CD1c-positive myeloid dendritic cell (primary cell): ENCODE data around the gene CEP19.
A peak's percentile ranks its signal among the peaks of the same experiment; 100 is the strongest.
"Not testable (repeated sequence)": the region's sequence is repeated elsewhere in the genome, so short reads cannot be mapped to it uniquely, and the experiment has no call there.

ENCODE experiments used
- DNase-seq: peaks from one replicate; pipeline ENCODE4 v3.0.0-alpha.2; 2016; ENCODE audit errors: extremely low spot score

Gene CEP19, protein sequence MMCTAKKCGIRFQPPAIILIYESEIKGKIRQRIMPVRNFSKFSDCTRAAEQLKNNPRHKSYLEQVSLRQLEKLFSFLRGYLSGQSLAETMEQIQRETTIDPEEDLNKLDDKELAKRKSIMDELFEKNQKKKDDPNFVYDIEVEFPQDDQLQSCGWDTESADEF

DNA sequence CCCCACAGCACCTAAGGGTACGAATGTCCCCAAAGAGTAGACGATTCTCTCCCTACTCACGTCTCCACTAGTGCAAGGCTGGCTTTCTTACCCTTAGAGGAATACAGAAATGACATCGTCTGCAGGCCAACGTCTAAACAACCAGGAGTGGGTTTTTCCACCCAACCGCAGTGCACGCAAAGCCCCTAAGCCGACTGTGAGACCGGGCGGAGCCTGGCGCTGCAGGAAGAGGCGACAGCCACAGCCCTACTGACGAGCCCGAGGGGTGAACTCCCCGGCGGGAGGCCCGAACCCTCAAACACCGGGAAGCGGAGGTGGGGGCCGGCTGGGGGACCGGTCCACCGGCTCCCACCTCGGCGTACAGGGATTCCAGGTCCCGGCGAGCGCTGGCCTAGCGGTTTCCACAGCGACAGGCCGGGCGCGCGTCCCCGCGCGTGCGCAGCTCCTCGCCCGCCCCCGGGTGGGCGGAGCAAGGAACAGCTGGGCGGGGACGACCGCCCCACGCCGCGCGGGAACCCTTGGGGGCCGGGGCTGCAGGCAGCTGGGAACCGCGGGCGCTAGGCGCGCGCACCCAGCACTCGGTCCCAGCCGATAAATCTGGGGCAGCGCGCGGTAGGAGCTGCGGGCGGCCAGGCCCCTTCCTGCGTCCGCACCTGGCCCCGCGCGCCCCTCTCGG, at the start of gene CEP19, which contains the start of gene PIGX:
TSS of gene CEP19 (minus strand) at position 413 of the 676 bp plus-strand sequence. CDS start 3,593 bp downstream, outside the sequence.
TSS of gene PIGX (plus strand) at position 540 of the 676 bp plus-strand sequence.
- DNase-seq = peak; percentile 95

DNA sequence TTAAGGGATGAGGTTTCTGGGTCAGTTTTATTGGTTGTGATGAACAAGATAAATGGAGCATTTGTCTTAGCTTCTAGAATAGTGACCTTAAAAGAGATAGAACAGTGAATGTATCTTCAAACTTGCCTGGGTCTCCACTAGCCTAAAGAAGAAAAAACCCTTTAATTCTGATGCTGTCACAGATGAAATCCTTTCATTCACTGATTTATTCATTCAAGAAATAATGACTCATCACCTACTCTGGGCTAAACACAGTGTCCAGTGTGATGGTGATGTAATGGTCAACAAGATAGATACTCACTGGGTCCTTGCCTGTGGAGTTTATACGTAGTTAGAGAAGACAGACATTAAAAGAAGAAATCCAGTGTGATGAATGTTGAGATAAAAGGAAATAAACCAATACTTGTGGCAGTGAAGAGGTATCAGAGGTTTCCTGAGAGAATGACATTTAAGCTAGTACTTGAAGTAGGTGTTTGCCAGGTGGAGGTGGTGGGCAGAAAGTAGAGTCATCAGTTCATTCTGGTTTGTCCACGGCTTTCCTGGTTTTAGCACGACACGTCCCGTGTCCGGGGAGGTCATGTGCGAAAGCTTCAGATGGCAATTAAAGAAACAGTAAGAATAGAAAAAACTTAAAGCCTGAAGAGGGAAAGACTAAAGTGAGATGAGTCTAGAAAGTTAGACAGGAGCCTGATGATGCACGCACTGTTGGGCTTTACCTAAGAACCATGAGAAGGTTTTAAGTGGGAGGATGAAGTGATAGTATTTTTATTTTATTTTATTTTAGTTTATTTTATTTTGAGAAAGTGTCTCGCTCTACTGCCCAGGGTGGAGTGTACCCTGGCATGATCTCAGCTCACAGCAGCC, 46.1 kb upstream of the CEP19 start:
- no peak for DNase-seq

DNA sequence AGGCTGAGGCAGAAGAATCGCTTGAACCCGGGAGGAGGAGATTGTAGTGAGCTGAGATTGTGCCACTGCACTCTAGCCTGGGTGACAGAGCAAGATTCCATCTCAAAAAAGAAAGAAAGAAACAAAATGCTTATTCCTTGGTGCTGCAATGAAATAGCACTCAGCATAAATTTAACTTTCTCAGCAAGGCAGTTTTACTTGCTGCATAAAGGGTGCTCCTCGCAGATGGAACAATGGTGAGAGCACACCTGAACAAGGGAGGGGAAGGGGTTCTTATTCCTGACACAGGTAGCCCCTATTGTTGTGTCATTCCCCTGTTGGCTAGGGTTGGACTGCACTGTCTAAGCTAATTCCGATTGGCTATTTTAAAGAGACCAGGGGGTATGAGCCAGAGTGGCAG, 44.7 kb upstream of the CEP19 start:
- no peak for DNase-seq

DNA sequence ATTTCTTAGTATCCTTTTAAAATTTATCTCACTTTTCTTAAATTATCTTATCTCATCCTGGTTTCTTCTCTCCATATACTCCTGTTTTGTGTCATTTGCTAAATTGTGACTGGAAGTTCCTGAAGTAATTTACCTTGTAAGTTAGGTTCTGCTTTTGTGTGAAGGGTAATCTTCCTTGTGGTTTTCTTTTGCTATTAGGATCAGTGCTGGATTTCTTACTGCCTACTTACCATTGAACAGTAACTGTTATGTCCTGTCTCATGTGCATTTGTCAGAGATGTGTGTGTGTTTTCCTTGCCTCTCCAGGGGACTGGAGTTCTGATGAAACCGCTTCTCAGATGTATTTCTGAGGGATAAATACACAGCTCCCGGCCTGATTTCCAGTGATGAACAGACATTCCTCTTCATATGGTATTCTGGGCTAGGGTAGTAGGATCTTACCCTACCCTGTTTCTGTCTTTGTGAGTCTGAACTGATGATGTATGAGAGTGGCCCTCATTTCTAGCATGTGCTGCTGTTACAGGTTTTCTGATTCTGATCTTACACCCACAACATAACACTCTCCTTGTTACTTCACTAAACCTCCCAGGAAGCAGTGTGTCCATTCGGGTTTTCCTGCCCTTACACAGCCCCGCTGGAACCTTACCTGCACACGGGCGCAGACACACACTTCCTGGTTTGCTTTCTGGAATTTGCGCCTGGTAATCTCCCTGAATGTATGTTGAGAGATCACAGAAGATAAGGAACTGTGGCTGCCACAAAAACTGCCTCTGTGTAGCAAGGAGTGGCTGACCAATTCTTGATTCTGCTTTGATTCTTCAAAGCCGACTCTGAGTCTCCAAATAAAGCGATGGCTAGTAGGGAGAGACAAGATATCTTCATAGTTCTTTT, 42.3 kb upstream of the CEP19 start:
- no peak for DNase-seq

DNA sequence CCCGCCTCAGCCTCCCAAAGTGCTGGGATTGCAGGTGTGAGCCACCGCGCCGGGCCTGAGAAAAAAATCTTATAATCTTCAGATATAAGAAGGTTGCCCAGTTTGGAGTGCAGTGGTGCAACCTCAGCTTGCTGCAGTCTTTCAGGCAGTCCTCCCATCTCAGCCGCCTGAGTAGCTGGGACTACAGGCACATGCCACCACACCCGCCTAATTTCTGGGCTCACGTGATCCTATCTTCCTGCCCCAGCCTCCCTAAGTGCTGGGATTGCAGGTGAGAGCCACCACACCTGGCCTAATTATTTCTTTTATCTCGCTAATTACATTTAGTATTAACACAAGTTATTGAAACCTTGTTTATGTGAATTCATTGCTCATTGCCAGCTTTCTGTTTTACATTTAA, 41.2 kb upstream of the CEP19 start:
- DNase-seq = no peak

DNA sequence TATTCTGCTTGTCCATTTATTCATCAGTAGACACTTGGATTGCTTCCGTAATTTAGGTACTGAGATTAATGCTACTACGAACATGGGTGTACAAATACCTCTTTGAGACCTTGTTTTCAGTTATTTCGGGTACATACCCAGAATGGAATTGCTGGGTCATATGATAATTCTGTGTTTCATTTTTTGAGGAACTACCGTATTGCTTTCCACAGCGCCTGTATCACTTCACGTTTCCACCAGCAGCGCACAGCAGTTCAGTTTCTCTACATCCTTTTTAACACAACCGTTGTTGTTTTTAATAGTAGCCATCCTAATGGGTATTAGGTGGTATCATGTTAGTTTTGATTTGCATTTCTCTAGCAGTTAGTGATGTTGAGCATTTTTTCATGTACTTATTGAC, 37.1 kb upstream of the CEP19 start:
- DNase-seq = peak; percentile 74

DNA sequence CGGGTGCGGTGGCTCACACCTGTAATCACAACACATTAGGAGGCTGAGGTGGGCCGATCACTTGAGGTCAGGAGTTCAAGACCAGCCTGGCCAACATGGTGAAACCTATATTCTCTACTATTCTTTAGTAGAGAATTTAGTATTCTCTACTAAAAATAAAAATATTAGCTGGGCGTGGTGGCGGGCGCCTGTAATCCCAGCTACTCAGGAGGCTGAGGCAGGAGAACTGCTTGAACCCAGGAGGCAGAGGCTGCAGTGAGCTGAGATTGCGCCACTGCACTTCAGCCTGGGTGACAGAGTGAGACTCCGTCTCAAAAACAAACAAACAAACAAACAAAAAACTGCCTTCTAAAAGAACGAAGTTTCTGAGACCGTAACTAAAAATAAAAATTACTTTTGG, 31.5 kb upstream of the CEP19 start:
- DNase-seq = not testable (repeated sequence)

DNA sequence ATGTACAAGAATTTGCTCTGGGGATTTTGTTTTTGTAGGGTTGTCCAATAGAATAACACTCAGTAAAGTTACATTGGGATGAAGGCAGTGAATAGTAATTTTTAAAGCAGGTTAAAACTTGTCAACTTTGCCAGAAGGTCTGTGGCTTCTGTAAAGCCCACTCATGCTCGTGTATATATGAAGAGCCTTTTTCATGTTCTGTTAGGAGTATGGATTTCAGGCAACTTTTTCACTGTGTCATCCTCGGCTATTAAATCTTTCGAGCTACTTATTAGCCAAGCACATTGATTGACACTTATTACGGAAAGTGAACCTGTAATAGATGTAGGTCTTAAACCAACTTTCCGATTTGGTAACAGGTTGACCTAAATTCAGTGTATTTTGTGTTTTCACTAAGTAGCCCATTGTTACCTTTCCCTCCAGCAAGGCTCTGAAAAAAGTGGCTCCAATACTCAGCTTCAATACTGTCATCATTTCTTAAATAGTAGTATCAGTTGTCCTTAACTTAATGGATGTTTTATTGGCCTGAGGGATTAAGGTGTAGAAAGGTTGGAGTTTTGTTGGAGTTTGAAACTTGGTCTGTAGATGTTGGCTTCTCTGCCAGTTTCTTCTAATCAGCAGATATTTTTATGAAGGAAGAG, 29.3 kb upstream of the CEP19 start:
- DNase-seq = no peak

DNA sequence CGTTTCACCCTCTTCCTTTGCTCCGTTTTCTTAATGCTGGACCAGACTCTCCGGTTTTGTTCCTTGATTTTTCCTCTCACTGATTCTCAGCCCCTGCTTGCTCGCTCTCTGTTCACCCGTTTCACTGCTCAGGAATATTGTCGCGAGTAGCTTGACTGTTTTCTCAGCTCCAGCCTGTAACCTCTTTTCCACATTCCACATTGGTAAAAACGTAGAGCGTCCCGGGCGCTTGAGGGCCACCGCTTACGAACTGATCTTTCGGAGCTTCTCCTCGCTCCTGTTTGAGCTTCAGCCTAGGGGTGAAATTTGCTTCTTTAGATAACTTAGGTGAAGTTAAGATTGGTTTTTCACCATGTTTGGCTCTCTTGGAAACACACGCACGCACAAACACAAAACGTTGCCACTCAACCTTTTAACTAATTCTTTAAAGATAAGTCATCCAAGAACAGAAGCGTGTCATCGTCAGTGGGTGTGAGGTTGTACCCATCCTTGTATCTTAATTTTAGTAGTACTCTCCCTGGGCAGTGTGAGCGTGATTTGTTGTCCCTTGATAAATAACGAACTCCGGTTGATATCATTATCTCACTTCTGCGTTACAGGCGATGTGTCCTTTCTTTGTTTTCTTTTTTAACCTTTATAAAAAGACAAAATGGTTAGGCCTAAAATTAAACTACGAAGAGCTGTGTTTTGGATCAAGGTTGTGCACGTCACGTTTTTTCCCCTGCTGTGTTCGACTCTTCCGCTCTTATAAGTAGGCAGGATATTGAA, 28.6 kb upstream of the CEP19 start:
- DNase-seq = peak; percentile 56

DNA sequence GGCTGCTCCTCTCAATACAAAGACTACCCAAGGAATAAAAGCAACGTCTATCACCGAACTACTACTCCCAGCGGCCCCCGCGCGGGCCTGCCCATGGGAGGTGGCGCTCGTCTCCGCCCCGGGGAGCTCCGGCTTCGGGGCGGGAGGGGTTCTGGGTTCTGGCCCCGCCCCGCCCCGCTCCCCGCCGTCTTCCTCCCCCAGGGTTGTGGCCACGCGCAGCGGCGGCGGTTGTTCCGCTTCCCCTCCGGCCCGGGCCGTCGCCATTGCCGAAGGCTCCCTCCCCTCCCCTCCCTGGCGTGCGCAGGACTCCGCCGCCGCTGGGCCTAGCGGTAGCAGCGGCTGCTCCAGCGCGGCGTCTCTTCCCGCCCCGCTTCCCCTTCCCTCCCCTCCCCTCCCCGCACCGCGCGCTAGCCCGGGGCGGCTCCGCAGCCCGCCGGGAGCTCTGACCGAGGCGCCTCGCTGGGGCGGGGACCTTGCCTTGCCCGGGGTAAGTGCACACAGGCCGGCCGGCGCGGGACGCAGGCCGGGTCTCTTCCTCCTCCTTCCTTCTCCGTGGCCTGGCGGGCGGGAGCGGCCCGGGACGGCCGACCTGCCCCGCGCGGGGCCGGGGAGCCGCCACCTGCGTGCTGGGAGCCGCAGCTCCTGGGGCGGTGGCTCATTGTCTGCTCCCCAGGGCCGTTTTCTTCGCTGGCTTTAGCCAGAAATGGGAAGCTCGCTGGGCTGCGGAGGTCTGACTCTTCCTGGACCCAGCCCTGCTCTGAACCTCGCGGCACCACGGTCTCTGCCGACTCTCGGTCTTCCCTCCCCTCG, 27.8 kb upstream of the CEP19 start, which contains the start of gene PAK2:
TSS of gene PAK2 (plus strand) at position 187 of the 810 bp plus-strand sequence. CDS start 42,790 bp downstream, outside the sequence.
- DNase-seq = peak; percentile 95

DNA sequence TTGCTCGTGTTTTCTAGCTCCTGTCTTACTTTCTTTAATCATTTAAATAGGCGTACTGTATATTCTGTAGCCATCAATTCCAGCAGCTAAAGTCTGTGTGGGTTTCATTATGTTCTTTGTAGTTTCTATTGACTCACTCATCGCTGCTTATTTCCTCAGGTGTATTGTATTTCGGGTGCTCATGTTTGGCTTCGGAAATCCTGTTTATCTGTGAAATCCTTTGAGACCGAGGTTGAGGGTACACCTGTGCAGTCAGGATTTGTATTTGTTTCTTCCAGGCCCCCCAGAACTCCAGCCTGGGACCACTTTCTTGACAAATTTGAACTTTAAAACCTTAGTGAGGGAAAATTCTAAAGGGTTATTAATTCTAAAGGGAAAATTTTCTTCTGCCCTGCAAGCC, 25.6 kb upstream of the CEP19 start:
- DNase-seq = no peak

DNA sequence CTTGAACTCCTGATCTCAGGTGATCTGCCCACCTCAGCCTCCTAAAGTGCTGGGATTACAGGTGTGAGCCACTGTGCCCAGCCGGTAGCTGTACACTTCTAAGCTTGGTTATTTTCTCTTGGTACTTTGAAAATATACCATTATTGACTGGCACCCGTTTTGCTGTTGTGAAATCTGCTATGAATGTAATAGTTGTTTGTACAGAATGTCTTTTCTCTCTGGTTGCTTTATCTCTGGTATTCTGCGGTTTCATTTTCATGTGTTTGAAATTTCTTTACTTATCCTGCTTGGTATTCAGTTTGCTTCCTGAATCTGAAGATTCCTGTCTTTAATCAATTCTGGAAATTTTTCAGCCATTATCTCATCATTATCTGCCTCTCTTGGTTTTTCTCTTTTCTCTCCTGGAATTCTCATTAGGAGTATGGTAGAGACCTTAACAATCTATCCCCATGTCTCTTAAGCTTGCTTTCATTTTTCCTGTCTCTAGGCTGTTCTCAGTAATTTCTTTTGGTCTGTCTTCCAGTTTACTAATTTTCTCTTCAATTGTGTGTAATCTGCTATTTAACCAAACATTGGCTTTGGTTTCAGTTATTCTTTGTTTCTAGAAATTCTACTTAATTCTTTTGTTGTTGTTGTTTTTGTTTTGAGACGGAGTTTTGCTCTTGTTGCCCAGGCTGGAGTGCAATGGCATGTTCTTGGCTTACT, 24.8 kb upstream of the CEP19 start:
- no peak for DNase-seq

DNA sequence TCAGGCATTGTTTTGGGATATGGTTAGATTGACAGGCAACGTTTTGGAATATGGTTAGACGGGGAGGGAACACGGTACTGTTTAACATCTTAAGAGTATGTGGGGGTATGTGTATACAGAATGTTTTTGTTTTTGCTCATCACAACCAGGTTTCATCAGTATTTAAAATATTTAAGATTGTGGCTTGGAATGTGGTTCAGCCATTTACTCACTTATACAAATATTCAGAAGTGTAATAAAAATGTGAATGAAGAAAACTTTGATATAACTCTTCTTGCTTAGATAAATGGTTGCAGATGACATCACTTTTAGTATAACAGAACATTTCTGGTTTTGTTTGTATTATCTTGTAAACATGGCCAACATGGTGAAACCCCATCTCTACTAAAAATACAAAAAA, 23.7 kb upstream of the CEP19 start:
- DNase-seq = no peak

DNA sequence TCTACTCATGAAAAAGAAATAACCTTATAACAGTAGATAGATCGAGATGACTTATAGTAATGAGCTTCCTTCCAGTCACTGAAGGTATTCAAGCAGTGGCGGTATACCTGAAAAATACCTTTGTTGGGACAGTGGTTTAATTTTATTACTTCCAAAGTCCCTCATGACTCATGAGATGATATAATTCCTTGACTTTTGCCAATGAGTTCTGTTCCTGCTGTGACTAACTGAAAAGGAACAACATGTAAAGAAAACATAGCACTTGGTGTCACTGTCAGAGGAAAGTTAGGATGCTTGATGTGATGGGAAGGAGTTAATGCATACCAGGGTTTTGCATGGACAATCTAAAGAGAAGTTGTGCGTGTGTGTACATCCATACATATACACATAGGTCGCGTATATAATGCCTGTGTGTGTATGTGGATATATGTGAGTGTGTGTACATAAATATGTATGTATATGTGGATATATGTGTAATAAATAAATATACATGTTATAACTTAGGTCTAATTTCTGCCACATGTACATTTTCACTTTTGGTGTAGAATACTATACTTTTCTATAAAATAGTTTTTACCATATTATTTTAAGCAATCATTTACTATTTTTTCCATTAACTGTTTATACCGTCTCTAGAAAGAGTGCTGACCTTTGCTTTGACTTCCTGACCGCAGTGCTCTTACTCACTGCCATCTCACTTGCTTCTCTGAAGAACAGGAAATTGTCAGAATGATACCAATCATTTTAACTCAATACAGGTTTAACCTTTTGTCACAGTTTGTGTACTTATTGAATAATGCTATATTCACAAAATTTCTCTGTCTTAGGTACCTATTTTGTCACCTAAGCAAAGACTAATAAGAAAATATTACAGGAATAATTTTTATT, 15.0 kb upstream of the CEP19 start:
- no peak for DNase-seq

DNA sequence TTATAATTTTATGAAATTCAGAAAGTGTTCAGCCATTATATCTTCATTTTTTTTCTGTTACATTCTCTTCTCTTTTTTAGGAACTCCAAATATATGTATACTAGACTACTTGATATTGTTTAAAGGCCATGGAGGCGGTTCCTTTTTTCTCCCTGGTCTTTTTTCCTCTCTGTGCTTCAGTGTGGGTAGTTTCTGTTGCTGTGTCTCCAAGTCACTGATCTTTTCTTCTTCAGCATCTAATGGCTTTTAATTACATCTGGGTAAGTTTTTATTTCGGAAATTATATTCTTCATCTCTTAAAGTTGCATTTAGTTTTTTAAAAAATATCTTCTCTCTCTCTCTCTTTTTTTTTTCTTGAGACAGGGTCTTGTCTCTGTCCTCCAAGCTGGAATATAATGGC, 9.0 kb upstream of the CEP19 start:
- no peak for DNase-seq

DNA sequence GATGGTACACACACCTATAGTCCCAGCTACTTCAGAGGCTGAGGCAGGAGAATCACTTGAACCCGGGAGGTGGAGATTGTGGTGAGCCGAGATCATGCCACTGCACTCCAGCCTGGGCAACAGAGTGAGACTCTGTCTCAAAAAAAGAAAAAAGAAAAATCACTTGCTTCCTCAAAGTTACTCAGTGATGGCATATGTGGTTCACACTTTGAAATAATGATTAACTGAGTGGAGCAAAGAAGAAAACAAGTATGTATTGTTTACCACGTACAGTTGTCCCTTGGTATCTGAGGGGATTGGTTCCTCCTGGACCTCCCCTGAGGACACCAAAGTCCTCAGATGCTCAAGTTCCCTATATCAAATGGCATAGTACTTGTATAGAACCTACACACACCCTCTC, 5.1 kb upstream of the CEP19 start:
- not testable (repeated sequence) for DNase-seq

DNA sequence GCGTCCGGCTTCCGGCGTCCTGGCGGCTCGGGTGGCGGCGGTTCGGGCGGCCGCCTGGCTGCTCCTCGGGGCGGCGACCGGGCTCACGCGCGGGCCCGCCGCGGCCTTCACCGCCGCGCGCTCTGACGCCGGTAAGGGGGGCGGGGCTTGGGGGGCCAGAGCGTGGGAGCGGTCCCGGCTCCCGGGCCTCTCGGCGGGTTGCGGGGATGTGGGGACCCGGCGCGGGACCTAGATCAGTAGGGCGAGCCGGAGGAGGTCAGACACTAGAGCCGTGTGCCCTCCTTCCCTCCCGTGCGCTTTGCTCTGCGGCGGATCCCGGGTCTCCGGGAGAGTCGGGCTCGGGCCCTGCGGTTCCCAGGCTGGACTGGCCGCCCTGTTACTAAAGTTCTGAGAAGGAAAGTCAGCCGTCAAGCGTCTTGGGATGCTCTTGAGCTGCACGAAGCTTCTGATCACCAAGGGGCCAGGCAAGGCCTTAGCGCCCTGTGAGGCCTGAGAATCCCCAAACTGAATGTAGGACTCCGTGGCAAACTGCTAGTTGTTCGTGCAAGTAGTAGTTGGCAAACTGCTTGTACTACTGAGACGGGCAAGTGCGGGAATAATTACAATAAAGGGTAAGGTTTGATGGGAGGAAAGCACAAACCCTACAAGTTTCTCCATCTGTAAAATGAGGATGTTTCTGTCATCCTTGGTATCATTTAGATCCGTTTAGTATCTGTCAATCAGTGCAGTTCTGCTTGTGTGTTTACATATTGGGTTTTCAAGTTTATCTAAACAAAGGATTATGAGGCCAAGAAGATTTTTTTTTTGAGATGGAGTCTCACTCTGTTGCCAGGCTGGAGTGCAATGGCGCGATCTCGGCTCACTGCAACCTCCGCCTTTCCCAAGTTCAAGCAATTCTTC, 714 bp upstream of the CEP19 start:
- DNase-seq = peak; percentile 73
